ENCODE data around the gene TIAM1. TPM values are rescaled to one million over a fixed set of nuclear protein-coding genes. Genes with fewer than 3 reads are reported as not detected.

Gene TIAM1
- total and polyA plus RNA-seq, 4 donors, result 3.5 to 58.0 (median 11.8) TPM

- Histone ChIP-seq H3K27ac (ENCODE audit: low read depth in 1 of 2, low read length in 1 of 2) (no peak overlapping the region), H3K4me3 (no peak overlapping the region), H3K9ac (ENCODE audit: insufficient read depth in 1 of 2, low read length in 2 of 2) (no peak overlapping the region), H3K9me3 (ENCODE audit: control insufficient read depth in 4 of 4, insufficient read depth in 3 of 4, low read length in 3 of 4) (peaks cover 0 to 3% (median 0%) of the 10 kb centered on the region in 4 donors), H3K36me3 (ENCODE audit: control insufficient read depth in 4 of 4, insufficient read depth in 4 of 4, low read length in 4 of 4) (no peaks in the 10 kb centered on the region), H3K27me3 (ENCODE audit: control insufficient read depth in 3 of 3, insufficient read depth in 3 of 3, low read length in 2 of 3) (no peaks in the 10 kb centered on the region), H3K4me1 (ENCODE audit: control insufficient read depth in 5 of 5, insufficient read depth in 5 of 5, low read length in 5 of 5) (no peaks in the 10 kb centered on the region)
- no peak for TF ChIP-seq CTCF (IDR thresholded peaks at IDR 0.05; ENCODE audit: control extremely low read depth, extremely low read depth)
- ATAC-seq (ENCODE audit: insufficient read depth, low FRiP score) (no peak), DNase-seq (no peak)
- 95 to 96% methylated on average over 11 of the region's 11 CpGs for WGBS, 2 donors
These were observed 65.4 kb downstream of the TIAM1 start for GRCh38 chr21:31278511-31279130.

GRCh38 chr21:31276663-31277062 is 67.4 kb downstream of the TIAM1 start:
- DNase-seq, result no peak
- no peak for ATAC-seq (ENCODE audit: insufficient read depth, low FRiP score)
- peaks cover 0 to 2% (median 0%) of the 10 kb centered on the region in 4 donors for H3K9me3 ChIP-seq (ENCODE audit: control insufficient read depth in 4 of 4, insufficient read depth in 3 of 4, low read length in 3 of 4)
- no peaks in the 10 kb centered on the region for H3K36me3 ChIP-seq (ENCODE audit: control insufficient read depth in 4 of 4, insufficient read depth in 4 of 4, low read length in 4 of 4)
- no peaks in the 10 kb centered on the region for H3K27me3 ChIP-seq (ENCODE audit: control insufficient read depth in 3 of 3, insufficient read depth in 3 of 3, low read length in 2 of 3)
- TF ChIP-seq CTCF (IDR thresholded peaks at IDR 0.05; ENCODE audit: control extremely low read depth, extremely low read depth), result no peak
- no peaks in the 10 kb centered on the region for H3K4me1 ChIP-seq (ENCODE audit: control insufficient read depth in 5 of 5, insufficient read depth in 5 of 5, low read length in 5 of 5)
- H3K9ac ChIP-seq (ENCODE audit: insufficient read depth in 1 of 2, low read length in 2 of 2), result no peak overlapping the region
- H3K4me3 ChIP-seq, result no peak overlapping the region
- H3K27ac ChIP-seq (ENCODE audit: low read depth in 1 of 2, low read length in 1 of 2), result no peak overlapping the region
- 89 to 90% methylated on average over 7 of the region's 7 CpGs for WGBS, 2 donors

- Histone ChIP-seq H3K9ac (ENCODE audit: insufficient read depth in 1 of 2, low read length in 2 of 2) (no peak overlapping the region), H3K9me3 (ENCODE audit: control insufficient read depth in 4 of 4, insufficient read depth in 3 of 4, low read length in 3 of 4) (peaks cover 0 to 2% (median 0%) of the 10 kb centered on the region in 4 donors), H3K4me3 (no peak overlapping the region), H3K27ac (ENCODE audit: low read depth in 1 of 2, low read length in 1 of 2) (no peak overlapping the region), H3K27me3 (ENCODE audit: control insufficient read depth in 3 of 3, insufficient read depth in 3 of 3, low read length in 2 of 3) (no peaks in the 10 kb centered on the region), H3K36me3 (ENCODE audit: control insufficient read depth in 4 of 4, insufficient read depth in 4 of 4, low read length in 4 of 4) (no peaks in the 10 kb centered on the region), H3K4me1 (ENCODE audit: control insufficient read depth in 5 of 5, insufficient read depth in 5 of 5, low read length in 5 of 5) (no peaks in the 10 kb centered on the region)
- DNase-seq, result no peak
- no peak for TF ChIP-seq CTCF (IDR thresholded peaks at IDR 0.05; ENCODE audit: control extremely low read depth, extremely low read depth)
- 86 to 94% methylated on average over 6 of the region's 6 CpGs for whole genome bisulfite sequencing, 2 donors
- no peak for ATAC-seq (ENCODE audit: insufficient read depth, low FRiP score)
These were observed 68.2 kb downstream of the TIAM1 start for GRCh38 chr21:31275901-31276300.

- DNase-seq (no peak), ATAC-seq (ENCODE audit: insufficient read depth, low FRiP score) (no peak)
- Histone ChIP-seq H3K4me1 (ENCODE audit: control insufficient read depth in 5 of 5, insufficient read depth in 5 of 5, low read length in 5 of 5) (peaks cover 0 to 2% (median 0%) of the 10 kb centered on the region in 5 donors), H3K36me3 (ENCODE audit: control insufficient read depth in 4 of 4, insufficient read depth in 4 of 4, low read length in 4 of 4) (no peaks in the 10 kb centered on the region), H3K27me3 (ENCODE audit: control insufficient read depth in 3 of 3, insufficient read depth in 3 of 3, low read length in 2 of 3) (no peaks in the 10 kb centered on the region), H3K9ac (ENCODE audit: insufficient read depth in 1 of 2, low read length in 2 of 2) (no peak overlapping the region), H3K27ac (ENCODE audit: low read depth in 1 of 2, low read length in 1 of 2) (no peak overlapping the region), H3K9me3 (ENCODE audit: control insufficient read depth in 4 of 4, insufficient read depth in 3 of 4, low read length in 3 of 4) (peaks cover 0 to 2% (median 0%) of the 10 kb centered on the region in 4 donors), H3K4me3 (no peak overlapping the region)
- 70 to 85% methylated on average over 2 of the region's 2 CpGs for WGBS, 2 donors
- TF ChIP-seq CTCF (IDR thresholded peaks at IDR 0.05; ENCODE audit: control extremely low read depth, extremely low read depth), result no peak
These were observed 70.8 kb downstream of the TIAM1 start for GRCh38 chr21:31273278-31273677.

Data from lung (tissue), 12 donors.